Activated CD8-positive, alpha-beta memory T cell treated with anti-CD3 and anti-CD28 coated beads, Interleukin-2, amount 50 U/mL, for 48 hours (primary cell): ENCODE data around the gene PRELP.
"Not testable (repeated sequence)": the region's sequence is repeated elsewhere in the genome, so short reads cannot be mapped to it uniquely, and the experiment has no call there.

Source experiments
- DNase-seq: peaks from one replicate; pipeline ENCODE4 v3.0.0-alpha.2; 2020

Gene PRELP

GRCh38 chr1:203509135-203509534, 33.5 kb downstream of the PRELP start:
- no peak for DNase-seq

- no peak for DNase-seq
Measured at GRCh38 chr1:203511513-203511912, 35.9 kb downstream of the PRELP start.

- no peak for DNase-seq
Measured at GRCh38 chr1:203511930-203512329, 36.3 kb downstream of the PRELP start.

- DNase-seq, result no peak
Measured at GRCh38 chr1:203512517-203512847, 36.9 kb downstream of the PRELP start.

- DNase-seq, result no peak
Measured at GRCh38 chr1:203512848-203513584, 37.4 kb downstream of the PRELP start.

- DNase-seq, result no peak
Measured at GRCh38 chr1:203513585-203514031, 38.0 kb downstream of the PRELP start.

GRCh38 chr1:203516184-203516583, 40.6 kb downstream of the PRELP start:
- no peak for DNase-seq

- no peak for DNase-seq
Measured at GRCh38 chr1:203516906-203517305, 41.3 kb downstream of the PRELP start.

GRCh38 chr1:203517426-203518110, 42.0 kb downstream of the PRELP start:
- no peak for DNase-seq

GRCh38 chr1:203518139-203518538, 42.5 kb downstream of the PRELP start:
- not testable (repeated sequence) for DNase-seq

GRCh38 chr1:203518541-203518940, 42.9 kb downstream of the PRELP start:
- no peak for DNase-seq

GRCh38 chr1:203519053-203519840, 43.6 kb downstream of the PRELP start:
- DNase-seq, result no peak

- DNase-seq, result no peak
Measured at GRCh38 chr1:203519896-203520295, 44.3 kb downstream of the PRELP start.

- DNase-seq, result no peak
Measured at GRCh38 chr1:203520315-203520714, 44.7 kb downstream of the PRELP start.

GRCh38 chr1:203521074-203521794, 45.6 kb downstream of the PRELP start:
- DNase-seq, result no peak

GRCh38 chr1:203521812-203522211, 46.2 kb downstream of the PRELP start:
- no peak for DNase-seq

GRCh38 chr1:203522237-203522636, 46.6 kb downstream of the PRELP start:
- no peak for DNase-seq

GRCh38 chr1:203523667-203524066, 48.1 kb downstream of the PRELP start:
- no peak for DNase-seq

- DNase-seq, result no peak
Measured at GRCh38 chr1:203524152-203524551, 48.5 kb downstream of the PRELP start.

GRCh38 chr1:203524824-203525223, 49.2 kb downstream of the PRELP start:
- DNase-seq, result no peak

GRCh38 chr1:203525685-203526084, 50.1 kb downstream of the PRELP start:
- DNase-seq, result no peak

GRCh38 chr1:203526130-203526529, 50.5 kb downstream of the PRELP start:
- no peak for DNase-seq

- DNase-seq, result no peak
Measured at GRCh38 chr1:203526572-203526971, 51.0 kb downstream of the PRELP start.
